Tibial nerve (tissue), 3 donors: ENCODE data around the gene SLC5A10.

Experiments
- CTCF ChIP-seq, 5 experiments: fragments of 200-600 bp in 3 of 5; fragments of 450-650 bp in 2 of 5; sonication (generic) in 3 of 5; IDR thresholded peaks; one replicate each; pipeline ENCODE4 v1.5.1; 2016 to 2019; ENCODE audit warnings: antibody characterized with exemption in 5 of 5, mild to moderate bottlenecking in 3 of 5, moderate library complexity in 2 of 5
- POLR2A ChIP-seq, 2 donors: fragments of 450-650 bp; IDR thresholded peaks; one replicate each; pipeline ENCODE4 v1.6.1; 2017; ENCODE audit warnings: antibody characterized with exemption in 2 of 2, mild to moderate bottlenecking in 2 of 2, moderate library complexity in 2 of 2

GRCh38 chr17:19013226-19013625 lies 61.3 kb downstream of the SLC5A10 start:
- no peak for TF ChIP-seq CTCF (IDR thresholded peaks at IDR 0.05)
- no peak for TF ChIP-seq POLR2A (IDR thresholded peaks at IDR 0.05)
